Measurements from ENCODE around the gene TCFL5. TPM values are rescaled to one million over a fixed set of nuclear protein-coding genes. Genes with fewer than 3 reads are reported as not detected.

TCFL5 gene
- total RNA-seq, 6 donors from 2014 or later: 2.1 to 9.6 (median 7.1) TPM

DNA sequence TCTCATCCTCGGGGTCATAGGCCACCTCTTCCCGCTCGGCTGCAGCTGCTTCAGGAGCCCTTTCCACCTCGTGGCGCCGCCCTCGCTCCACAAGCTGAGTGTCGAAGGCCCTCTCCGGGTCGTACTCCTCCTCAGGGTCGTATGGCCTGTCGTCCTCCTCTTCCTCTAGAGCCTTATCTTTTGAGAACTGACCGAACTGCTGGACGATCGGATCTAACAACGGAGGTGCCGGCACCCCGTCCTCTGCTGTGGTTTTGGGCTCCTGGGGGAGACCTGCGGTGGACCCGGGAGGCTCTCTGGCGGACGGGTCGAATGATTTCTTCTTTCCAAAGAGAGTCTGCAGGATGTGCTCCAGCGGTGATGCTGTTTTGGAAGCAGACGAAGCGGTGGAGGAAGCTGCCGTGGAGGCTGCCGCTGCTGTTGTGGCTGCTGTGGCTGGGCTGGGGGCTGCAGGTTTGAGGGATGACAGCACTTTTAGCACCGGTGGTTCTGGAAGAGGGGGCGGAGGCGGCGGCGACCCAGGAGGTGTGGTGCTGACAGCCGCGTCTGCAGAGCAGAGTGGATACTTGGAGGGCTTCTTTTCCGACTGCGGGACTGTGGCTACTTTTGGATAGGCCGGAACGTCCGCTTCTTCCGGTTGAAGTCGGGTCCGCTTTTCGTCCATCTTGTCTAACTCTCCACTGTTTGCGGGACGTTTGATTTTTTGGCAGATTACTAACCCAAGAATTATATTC, 20.2 kb upstream of the TCFL5 start:
- H3K4me3 ChIP-seq: no peak overlapping the region
- no peak overlapping the region for H3K27ac ChIP-seq
- peaks cover 0 to 46% (median 29%) of the 10 kb centered on the region in 4 donors for H3K36me3 ChIP-seq
- ATAC-seq (ENCODE audit: low FRiP score in 2 of 2): no peak
- no peaks in the 10 kb centered on the region for H3K27me3 ChIP-seq
- H3K9me3 ChIP-seq: no peaks in the 10 kb centered on the region
- H3K4me1 ChIP-seq: peaks cover 6 to 12% (median 8%) of the 10 kb centered on the region in 4 donors
- DNase-seq: peak in 1 of 2 donors; percentile 57
- 94% methylated on average over 46 of the region's 46 CpGs for WGBS, 2 donors
- TF ChIP-seq EP300 (IDR thresholded peaks at IDR 0.05): no peak
- TF ChIP-seq, protein P1, sequence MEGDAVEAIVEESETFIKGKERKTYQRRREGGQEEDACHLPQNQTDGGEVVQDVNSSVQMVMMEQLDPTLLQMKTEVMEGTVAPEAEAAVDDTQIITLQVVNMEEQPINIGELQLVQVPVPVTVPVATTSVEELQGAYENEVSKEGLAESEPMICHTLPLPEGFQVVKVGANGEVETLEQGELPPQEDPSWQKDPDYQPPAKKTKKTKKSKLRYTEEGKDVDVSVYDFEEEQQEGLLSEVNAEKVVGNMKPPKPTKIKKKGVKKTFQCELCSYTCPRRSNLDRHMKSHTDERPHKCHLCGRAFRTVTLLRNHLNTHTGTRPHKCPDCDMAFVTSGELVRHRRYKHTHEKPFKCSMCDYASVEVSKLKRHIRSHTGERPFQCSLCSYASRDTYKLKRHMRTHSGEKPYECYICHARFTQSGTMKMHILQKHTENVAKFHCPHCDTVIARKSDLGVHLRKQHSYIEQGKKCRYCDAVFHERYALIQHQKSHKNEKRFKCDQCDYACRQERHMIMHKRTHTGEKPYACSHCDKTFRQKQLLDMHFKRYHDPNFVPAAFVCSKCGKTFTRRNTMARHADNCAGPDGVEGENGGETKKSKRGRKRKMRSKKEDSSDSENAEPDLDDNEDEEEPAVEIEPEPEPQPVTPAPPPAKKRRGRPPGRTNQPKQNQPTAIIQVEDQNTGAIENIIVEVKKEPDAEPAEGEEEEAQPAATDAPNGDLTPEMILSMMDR (IDR thresholded peaks at IDR 0.05): no peak

DNA sequence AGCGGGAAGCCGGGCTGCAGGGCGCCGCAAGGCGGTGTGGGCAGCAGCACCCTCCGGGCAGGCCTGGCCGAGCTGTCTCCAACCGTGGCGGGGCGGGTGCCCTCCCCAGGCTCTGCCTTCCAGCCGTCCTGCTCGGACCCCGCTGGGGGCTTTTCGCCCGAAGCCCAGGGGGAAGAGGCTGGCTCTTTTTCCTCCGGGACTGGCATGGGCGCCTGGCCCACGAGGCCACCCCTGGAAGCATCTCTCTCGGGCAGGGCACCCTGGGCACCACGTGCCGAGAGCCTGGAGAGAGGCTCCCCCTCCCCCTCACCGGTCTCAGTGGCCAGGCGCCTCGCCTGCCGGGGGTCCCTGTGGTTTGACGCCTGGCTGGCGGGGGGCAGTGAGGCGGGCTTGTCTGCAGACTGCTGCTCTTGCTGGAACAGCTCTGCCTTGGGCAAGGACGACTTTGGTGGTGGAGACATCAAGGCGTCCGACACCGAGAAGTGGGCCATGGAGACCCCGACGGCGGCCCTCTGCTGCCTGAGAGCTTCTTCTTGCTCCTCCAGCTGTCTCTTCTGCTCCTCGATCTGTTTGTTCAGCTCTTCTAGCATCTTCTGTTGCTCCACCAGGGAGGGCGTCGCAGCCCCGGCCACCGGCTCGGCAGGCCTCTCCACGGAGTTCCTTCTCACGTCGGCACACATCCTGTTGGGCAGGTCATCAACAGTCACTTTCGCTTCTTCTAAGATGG, 19.5 kb upstream of the TCFL5 start:
- Histone ChIP-seq H3K27ac (no peak overlapping the region), H3K4me1 (peaks cover 13 to 20% (median 15%) of the 10 kb centered on the region in 4 donors), H3K9me3 (no peaks in the 10 kb centered on the region), H3K4me3 (no peak overlapping the region), H3K36me3 (peaks cover 0 to 38% (median 28%) of the 10 kb centered on the region in 4 donors), H3K27me3 (no peaks in the 10 kb centered on the region)
- WGBS, 2 donors: 78 to 93% methylated on average over 9 to 37 of the region's 45 CpGs
- no peak for ATAC-seq (ENCODE audit: low FRiP score in 2 of 2)
- peak in 1 of 2 donors; percentile 83 for DNase-seq
- TF ChIP-seq, protein P1 (IDR thresholded peaks at IDR 0.05): no peak
- TF ChIP-seq POLR2A (IDR thresholded peaks at IDR 0.05) (no peak), POLR2AphosphoS5 (IDR thresholded peaks at IDR 0.05) (no peak), EP300 (IDR thresholded peaks at IDR 0.05) (no peak)

DNA sequence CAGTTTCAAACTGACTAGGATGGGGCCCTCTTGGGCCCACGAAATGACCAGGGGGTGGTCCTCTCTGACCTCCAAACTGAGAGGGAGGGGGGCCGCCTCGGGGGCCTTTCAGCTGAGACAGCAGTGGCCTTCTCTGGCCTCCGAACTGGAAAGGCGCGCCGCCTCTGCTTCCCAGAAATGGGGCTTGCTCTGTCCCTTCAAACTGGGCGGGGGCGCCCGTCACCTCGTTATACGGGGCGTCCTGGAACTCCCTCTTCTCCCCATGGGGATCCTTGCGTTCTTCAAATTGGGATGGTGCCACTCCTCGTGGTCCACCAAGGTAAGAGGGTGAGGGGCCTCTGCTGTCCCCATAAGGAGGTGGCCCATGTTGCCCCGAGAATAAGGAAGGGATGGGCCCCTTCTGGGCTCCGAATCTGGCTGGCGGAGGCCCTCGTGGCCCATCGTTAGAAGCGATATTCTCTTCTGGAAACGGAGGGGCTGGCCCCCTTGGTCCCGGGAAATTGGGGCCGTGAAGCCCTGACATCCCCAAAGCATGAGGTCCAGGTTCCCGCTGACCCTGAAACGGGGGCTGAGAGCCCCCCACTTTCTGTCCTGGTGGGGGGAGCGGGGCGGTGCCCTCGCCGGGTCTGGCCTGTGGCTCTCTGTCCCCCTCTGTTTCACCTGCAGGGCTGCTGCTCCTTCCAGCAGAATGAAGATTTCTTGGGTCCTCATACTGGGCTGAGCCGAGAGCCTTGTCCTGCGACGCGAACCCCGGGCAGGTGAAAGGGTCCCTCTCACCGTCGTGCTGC, 18.7 kb upstream of the TCFL5 start:
- no peak overlapping the region for H3K4me3 ChIP-seq
- TF ChIP-seq POLR2AphosphoS5 (IDR thresholded peaks at IDR 0.05) (no peak), EP300 (IDR thresholded peaks at IDR 0.05) (no peak), POLR2A (IDR thresholded peaks at IDR 0.05) (no peak)
- TF ChIP-seq, protein P1 (IDR thresholded peaks at IDR 0.05): no peak
- DNase-seq (peak in 1 of 2 donors; percentile 62), ATAC-seq (ENCODE audit: low FRiP score in 2 of 2) (no peak)
- no peaks in the 10 kb centered on the region for H3K9me3 ChIP-seq
- WGBS, 2 donors: 94 to 96% methylated on average over 23 to 37 of the region's 37 CpGs
- peaks cover 18 to 26% (median 21%) of the 10 kb centered on the region in 4 donors for H3K4me1 ChIP-seq
- H3K36me3 ChIP-seq: peaks cover 0 to 34% (median 25%) of the 10 kb centered on the region in 4 donors
- no peaks in the 10 kb centered on the region for H3K27me3 ChIP-seq
- no peak overlapping the region for H3K27ac ChIP-seq

DNA sequence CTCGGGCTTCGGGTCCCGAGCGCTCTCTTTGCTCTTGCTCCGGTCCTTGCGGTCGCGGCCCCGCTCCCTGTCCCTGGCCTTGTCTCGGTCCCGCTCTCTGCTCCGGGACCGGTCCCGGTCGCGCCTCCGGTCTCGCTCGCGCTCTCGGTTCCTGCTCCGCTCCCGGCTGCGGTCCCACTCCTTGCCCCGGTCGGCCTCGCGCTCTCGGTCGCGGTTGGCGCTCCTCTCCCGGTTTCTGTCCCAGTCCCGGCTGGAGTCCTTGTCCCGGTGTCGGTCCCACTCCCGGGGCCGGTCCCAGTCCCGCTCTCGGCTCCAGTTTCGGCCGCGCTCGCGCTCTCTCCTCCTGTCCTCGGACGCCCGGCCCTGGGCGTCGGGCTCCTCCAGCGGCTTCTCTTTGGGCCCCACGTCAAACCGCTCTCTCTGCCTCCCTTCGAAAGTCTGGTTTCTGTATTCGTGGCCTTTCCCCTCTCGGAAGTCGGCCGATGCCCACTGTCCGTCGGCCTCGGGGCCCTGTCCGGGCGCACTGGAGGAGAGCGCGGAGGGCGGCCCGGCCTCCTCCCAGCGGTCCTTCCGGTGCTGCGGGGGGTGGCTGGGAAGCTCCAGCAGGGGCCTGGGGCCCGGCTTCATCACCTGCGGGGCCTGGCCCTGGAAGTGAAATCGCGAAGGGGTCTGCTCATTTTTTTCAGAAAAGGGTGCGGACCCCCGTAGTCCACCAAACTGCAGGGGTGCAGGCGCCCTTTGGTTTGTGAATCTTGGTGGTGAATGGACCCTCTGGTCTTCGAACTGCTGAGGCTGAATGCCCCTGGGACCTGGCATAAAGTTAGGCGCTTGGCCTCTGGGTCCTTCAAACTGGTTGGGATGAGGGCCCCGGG, 17.9 kb upstream of the TCFL5 start:
- ATAC-seq (ENCODE audit: low FRiP score in 2 of 2) (no peak), DNase-seq (peak in 1 of 2 donors; percentile 82)
- no peaks in the 10 kb centered on the region for H3K9me3 ChIP-seq
- peaks cover 18 to 26% (median 21%) of the 10 kb centered on the region in 4 donors for H3K4me1 ChIP-seq
- H3K27me3 ChIP-seq: no peaks in the 10 kb centered on the region
- no peak for TF ChIP-seq POLR2AphosphoS5 (IDR thresholded peaks at IDR 0.05)
- TF ChIP-seq, protein P1 (IDR thresholded peaks at IDR 0.05): no peak
- no peak for TF ChIP-seq POLR2A (IDR thresholded peaks at IDR 0.05)
- no peak for TF ChIP-seq EP300 (IDR thresholded peaks at IDR 0.05)
- H3K36me3 ChIP-seq: peaks cover 0 to 34% (median 25%) of the 10 kb centered on the region in 4 donors
- H3K27ac ChIP-seq: no peak overlapping the region
- H3K4me3 ChIP-seq: no peak overlapping the region
- 83 to 92% methylated on average over 72 to 74 of the region's 80 CpGs for WGBS, 2 donors
